ENCODE data around the gene NTNG1. TPM values are rescaled to one million over a fixed set of nuclear protein-coding genes. Genes with fewer than 3 reads are reported as not detected.

The NTNG1 gene
- total RNA-seq, 4 donors from 2014 or later: 0.78 to 4.2 (median 2.4) TPM

GRCh38 chr1:107344836-107345235 is 204.0 kb downstream of the NTNG1 start:
- intact Hi-C loops (cut with DNase I): no loop called here
- 79% methylated on average over 3 of the region's 3 CpGs for WGBS
- H3K4me3 ChIP-seq: no peak overlapping the region
- no peaks in the 10 kb centered on the region for H3K4me1 ChIP-seq
- no peak overlapping the region for H3K27ac ChIP-seq (replicated peaks in 1 of 4)
- H3K36me3 ChIP-seq: no peaks in the 10 kb centered on the region
- H3K9me3 ChIP-seq: no peaks in the 10 kb centered on the region
- TF ChIP-seq EP300 (IDR thresholded peaks at IDR 0.05): no peak
- no peak for TF ChIP-seq POLR2AphosphoS5 (IDR thresholded peaks at IDR 0.05)
- no peak for TF ChIP-seq POLR2A (IDR thresholded peaks at IDR 0.05; ENCODE audit: low read depth)
- no peak for TF ChIP-seq CTCF (IDR thresholded peaks at IDR 0.05)
- no peaks in the 10 kb centered on the region for H3K27me3 ChIP-seq
- DNase-seq (ENCODE audit: extremely low spot score): no peak

- intact Hi-C loops (cut with DNase I): no loop called here
- H3K27ac ChIP-seq (replicated peaks in 1 of 4): no peak overlapping the region
- H3K27me3 ChIP-seq: no peaks in the 10 kb centered on the region
- peaks cover 0 to 4% (median 0%) of the 10 kb centered on the region in 4 donors for H3K9me3 ChIP-seq
- H3K4me1 ChIP-seq: peaks cover 0 to 12% (median 11%) of the 10 kb centered on the region in 4 donors
- no peaks in the 10 kb centered on the region for H3K36me3 ChIP-seq
- no peak overlapping the region for H3K4me3 ChIP-seq
- TF ChIP-seq EP300 (IDR thresholded peaks at IDR 0.05) (no peak), CTCF (IDR thresholded peaks at IDR 0.05) (no peak), POLR2AphosphoS5 (IDR thresholded peaks at IDR 0.05) (no peak), POLR2A (IDR thresholded peaks at IDR 0.05; ENCODE audit: low read depth) (no peak)
- DNase-seq (ENCODE audit: extremely low spot score): no peak
These were observed 212.0 kb downstream of the NTNG1 start for GRCh38 chr1:107352850-107353249.

- no peak for DNase-seq (ENCODE audit: extremely low spot score)
- Histone ChIP-seq H3K4me1 (peaks cover 0 to 27% (median 25%) of the 10 kb centered on the region in 4 donors), H3K27me3 (no peaks in the 10 kb centered on the region), H3K4me3 (no peak overlapping the region), H3K36me3 (no peaks in the 10 kb centered on the region), H3K9me3 (peaks cover 0 to 2% (median 0%) of the 10 kb centered on the region in 4 donors), H3K27ac (replicated peaks in 1 of 4) (no peak overlapping the region)
- TF ChIP-seq CTCF (IDR thresholded peaks at IDR 0.05) (no peak), POLR2A (IDR thresholded peaks at IDR 0.05; ENCODE audit: low read depth) (no peak), EP300 (IDR thresholded peaks at IDR 0.05) (no peak), POLR2AphosphoS5 (IDR thresholded peaks at IDR 0.05) (no peak)
- 13% methylated on average over 1 of the region's 1 CpG for WGBS
- intact Hi-C loops (cut with DNase I): no loop called here
These were observed 216.5 kb downstream of the NTNG1 start for GRCh38 chr1:107357376-107357775.

GRCh38 chr1:107358619-107359327 is 217.9 kb downstream of the NTNG1 start:
- Histone ChIP-seq H3K4me3 (no peak overlapping the region), H3K4me1 (peaks cover 0 to 27% (median 25%) of the 10 kb centered on the region in 4 donors), H3K27ac (replicated peaks in 1 of 4) (no peak overlapping the region), H3K27me3 (no peaks in the 10 kb centered on the region), H3K9me3 (no peaks in the 10 kb centered on the region), H3K36me3 (no peaks in the 10 kb centered on the region)
- intact Hi-C loops (cut with DNase I): no loop called here
- no peak for DNase-seq (ENCODE audit: extremely low spot score)
- 57% methylated on average over 5 of the region's 5 CpGs for WGBS
- TF ChIP-seq EP300 (IDR thresholded peaks at IDR 0.05): no peak
- TF ChIP-seq CTCF (IDR thresholded peaks at IDR 0.05): no peak
- no peak for TF ChIP-seq POLR2A (IDR thresholded peaks at IDR 0.05; ENCODE audit: low read depth)
- no peak for TF ChIP-seq POLR2AphosphoS5 (IDR thresholded peaks at IDR 0.05)

Data from esophagus muscularis mucosa (tissue), 4 donors.